ENCODE measurements around the gene TTR.

DNA sequence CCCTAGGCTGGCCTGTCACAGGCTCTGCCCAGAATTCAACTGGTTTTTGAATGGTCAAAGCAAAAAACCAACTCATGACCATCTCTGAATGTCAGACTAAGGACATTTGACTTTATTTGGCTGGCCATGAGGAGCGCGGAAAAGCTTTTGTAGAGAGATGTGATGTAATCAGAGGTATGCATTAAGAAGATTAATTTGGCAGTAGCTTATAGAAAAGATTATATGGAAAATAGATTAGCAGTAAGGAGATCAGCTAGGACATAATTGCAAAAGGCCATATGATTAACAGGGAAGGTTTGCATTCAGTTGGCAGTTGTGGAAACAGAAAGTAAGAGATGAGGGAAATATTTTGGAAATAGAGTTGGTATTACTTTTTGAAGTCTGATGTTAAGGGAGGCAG lies 12.3 kb upstream of the TTR start:
- TF ChIP-seq, protein P1, sequence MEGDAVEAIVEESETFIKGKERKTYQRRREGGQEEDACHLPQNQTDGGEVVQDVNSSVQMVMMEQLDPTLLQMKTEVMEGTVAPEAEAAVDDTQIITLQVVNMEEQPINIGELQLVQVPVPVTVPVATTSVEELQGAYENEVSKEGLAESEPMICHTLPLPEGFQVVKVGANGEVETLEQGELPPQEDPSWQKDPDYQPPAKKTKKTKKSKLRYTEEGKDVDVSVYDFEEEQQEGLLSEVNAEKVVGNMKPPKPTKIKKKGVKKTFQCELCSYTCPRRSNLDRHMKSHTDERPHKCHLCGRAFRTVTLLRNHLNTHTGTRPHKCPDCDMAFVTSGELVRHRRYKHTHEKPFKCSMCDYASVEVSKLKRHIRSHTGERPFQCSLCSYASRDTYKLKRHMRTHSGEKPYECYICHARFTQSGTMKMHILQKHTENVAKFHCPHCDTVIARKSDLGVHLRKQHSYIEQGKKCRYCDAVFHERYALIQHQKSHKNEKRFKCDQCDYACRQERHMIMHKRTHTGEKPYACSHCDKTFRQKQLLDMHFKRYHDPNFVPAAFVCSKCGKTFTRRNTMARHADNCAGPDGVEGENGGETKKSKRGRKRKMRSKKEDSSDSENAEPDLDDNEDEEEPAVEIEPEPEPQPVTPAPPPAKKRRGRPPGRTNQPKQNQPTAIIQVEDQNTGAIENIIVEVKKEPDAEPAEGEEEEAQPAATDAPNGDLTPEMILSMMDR (conservative IDR thresholded peaks at IDR 0.05; ENCODE audit: low read depth, low read length): no peak
- no peak for TF ChIP-seq EZH2phosphoT487 (IDR thresholded peaks at IDR 0.05; ENCODE audit: borderline replicate concordance, low read length)
